Ishikawa (cell line): ENCODE results near the gene GBX1.

Experiments
- CEBPB ChIP-seq: IDR thresholded peaks from 2 replicates; pipeline ENCODE4 v1.6.1; 2012
- CREB1 ChIP-seq: IDR thresholded peaks from 2 replicates; pipeline ENCODE4 v1.6.1; 2012; ENCODE audit warnings: low read depth
- EGR1 ChIP-seq: IDR thresholded peaks from 2 replicates; pipeline ENCODE4 v1.6.1; 2012
- EP300 ChIP-seq: IDR thresholded peaks from 2 replicates; pipeline ENCODE4 v1.6.1; 2012; ENCODE audit warnings: borderline replicate concordance
- FOXM1 ChIP-seq: IDR thresholded peaks from 2 replicates; pipeline ENCODE4 v1.6.1; 2012; ENCODE audit warnings: low read depth, borderline replicate concordance
- NFIC ChIP-seq: IDR thresholded peaks from 2 replicates; pipeline ENCODE4 v1.6.1; 2012
- RAD21 ChIP-seq: IDR thresholded peaks from 2 replicates; pipeline ENCODE4 v1.6.1; 2012; ENCODE audit warnings: low read depth
- TAF1 ChIP-seq: IDR thresholded peaks from 2 replicates; pipeline ENCODE4 v1.6.1; 2012; ENCODE audit warnings: low read depth, mild to moderate bottlenecking
- TCF12 ChIP-seq: IDR thresholded peaks from 2 replicates; pipeline ENCODE4 v1.6.1; 2012; ENCODE audit warnings: low read depth
- TEAD4 ChIP-seq: IDR thresholded peaks from 2 replicates; pipeline ENCODE4 v1.6.1; 2012
- USF1 ChIP-seq: IDR thresholded peaks from 2 replicates; pipeline ENCODE4 v1.6.1; 2012
- YY1 ChIP-seq: IDR thresholded peaks from 2 replicates; pipeline ENCODE4 v1.6.1; 2012; ENCODE audit warnings: low read depth
- ZBTB7A ChIP-seq: IDR thresholded peaks from 2 replicates; pipeline ENCODE4 v1.6.1; 2012; ENCODE audit warnings: low read depth
- TF ChIP-seq, protein P1 (sequence below): IDR thresholded peaks from 2 replicates; pipeline ENCODE4 v1.6.1; 2012
- TF ChIP-seq, protein P2 (sequence below): IDR thresholded peaks from 2 replicates; pipeline ENCODE4 v1.6.1; 2012; ENCODE audit warnings: low read depth, mild to moderate bottlenecking

GBX1 gene

DNA sequence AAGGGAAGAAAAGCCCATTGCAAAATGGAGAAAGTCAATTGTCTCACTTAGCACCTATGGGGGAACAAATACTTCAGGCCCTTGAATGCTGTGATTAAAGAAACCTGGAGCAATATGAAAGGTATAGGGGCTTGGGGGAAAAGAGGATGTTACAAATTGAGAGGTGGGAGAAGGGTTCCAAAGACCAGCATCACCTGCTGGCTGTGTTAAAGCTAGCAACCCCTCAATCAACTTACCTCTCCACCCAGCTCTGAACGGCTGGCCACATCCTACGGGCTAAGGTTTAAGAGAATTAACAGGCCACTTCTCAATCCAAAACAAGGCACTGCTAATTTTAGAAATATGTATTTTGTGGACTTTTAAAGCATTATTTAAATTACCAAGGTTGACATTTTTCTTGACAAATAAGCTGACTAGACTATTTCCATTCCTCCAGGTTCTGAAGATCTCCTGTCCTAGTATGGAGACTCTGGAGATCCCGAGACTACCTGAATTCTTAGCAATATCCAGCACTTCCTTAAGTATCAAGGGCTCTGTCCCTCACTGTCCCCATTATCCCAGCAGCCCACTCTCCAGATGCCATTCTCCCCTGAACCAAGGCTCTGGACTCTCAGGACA lies 43.8 kb upstream of the GBX1 start:
- no peak for TF ChIP-seq EGR1
- TF ChIP-seq USF1 = no peak
- TF ChIP-seq RAD21 = no peak
- no peak for TF ChIP-seq TAF1
- no peak for TF ChIP-seq YY1
- TF ChIP-seq ZBTB7A = no peak
- TF ChIP-seq, protein P1, sequence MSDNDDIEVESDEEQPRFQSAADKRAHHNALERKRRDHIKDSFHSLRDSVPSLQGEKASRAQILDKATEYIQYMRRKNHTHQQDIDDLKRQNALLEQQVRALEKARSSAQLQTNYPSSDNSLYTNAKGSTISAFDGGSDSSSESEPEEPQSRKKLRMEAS = no peak
- no peak for TF ChIP-seq TEAD4

- no peak for TF ChIP-seq RAD21
- TF ChIP-seq TCF12 = no peak
- TF ChIP-seq, protein P1 = no peak
- TF ChIP-seq TEAD4 = no peak
- no peak for TF ChIP-seq CEBPB
- no peak for TF ChIP-seq USF1
- no peak for TF ChIP-seq TAF1
- no peak for TF ChIP-seq NFIC
- TF ChIP-seq YY1 = no peak
- no peak for TF ChIP-seq ZBTB7A
- TF ChIP-seq FOXM1 = no peak
- no peak for TF ChIP-seq EGR1
- no peak for TF ChIP-seq EP300
- TF ChIP-seq, protein P2, sequence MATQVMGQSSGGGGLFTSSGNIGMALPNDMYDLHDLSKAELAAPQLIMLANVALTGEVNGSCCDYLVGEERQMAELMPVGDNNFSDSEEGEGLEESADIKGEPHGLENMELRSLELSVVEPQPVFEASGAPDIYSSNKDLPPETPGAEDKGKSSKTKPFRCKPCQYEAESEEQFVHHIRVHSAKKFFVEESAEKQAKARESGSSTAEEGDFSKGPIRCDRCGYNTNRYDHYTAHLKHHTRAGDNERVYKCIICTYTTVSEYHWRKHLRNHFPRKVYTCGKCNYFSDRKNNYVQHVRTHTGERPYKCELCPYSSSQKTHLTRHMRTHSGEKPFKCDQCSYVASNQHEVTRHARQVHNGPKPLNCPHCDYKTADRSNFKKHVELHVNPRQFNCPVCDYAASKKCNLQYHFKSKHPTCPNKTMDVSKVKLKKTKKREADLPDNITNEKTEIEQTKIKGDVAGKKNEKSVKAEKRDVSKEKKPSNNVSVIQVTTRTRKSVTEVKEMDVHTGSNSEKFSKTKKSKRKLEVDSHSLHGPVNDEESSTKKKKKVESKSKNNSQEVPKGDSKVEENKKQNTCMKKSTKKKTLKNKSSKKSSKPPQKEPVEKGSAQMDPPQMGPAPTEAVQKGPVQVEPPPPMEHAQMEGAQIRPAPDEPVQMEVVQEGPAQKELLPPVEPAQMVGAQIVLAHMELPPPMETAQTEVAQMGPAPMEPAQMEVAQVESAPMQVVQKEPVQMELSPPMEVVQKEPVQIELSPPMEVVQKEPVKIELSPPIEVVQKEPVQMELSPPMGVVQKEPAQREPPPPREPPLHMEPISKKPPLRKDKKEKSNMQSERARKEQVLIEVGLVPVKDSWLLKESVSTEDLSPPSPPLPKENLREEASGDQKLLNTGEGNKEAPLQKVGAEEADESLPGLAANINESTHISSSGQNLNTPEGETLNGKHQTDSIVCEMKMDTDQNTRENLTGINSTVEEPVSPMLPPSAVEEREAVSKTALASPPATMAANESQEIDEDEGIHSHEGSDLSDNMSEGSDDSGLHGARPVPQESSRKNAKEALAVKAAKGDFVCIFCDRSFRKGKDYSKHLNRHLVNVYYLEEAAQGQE = no peak
Measured at GRCh38 chr7:151210087-151210854, 42.8 kb upstream of the GBX1 start, which contains the start of gene H2BK1. H2BK1 (minus strand) TSS chr7:151210488; CDS start chr7:151210318, 170 bp downstream.

- TF ChIP-seq TEAD4 (no peak), ZBTB7A (no peak), NFIC (no peak), RAD21 (no peak), USF1 (no peak), TAF1 (no peak), CEBPB (no peak), EP300 (no peak), EGR1 (no peak), FOXM1 (no peak), TCF12 (no peak), CREB1 (no peak), YY1 (no peak)
- TF ChIP-seq, protein P2 = no peak
- TF ChIP-seq, protein P1 = no peak
Measured at GRCh38 chr7:151209588-151209987, 42.1 kb upstream of the GBX1 start.

- TF ChIP-seq ZBTB7A (no peak), YY1 (no peak), USF1 (no peak), TAF1 (no peak), FOXM1 (no peak), CEBPB (no peak), TCF12 (no peak), EGR1 (no peak), RAD21 (no peak), TEAD4 (no peak), EP300 (no peak), CREB1 (no peak)
- TF ChIP-seq, protein P1 = no peak
- TF ChIP-seq, protein P2 = no peak
Measured at GRCh38 chr7:151208253-151208862, 40.9 kb upstream of the GBX1 start.
